WTC11 (cell line): ENCODE data around the gene ACAD8. TPM values are rescaled to one million over a fixed set of nuclear protein-coding genes. Genes with fewer than 3 reads are reported as not detected.
A peak's percentile ranks its signal among the peaks of the same experiment; 100 is the strongest.
"Not testable (repeated sequence)": the region's sequence is repeated elsewhere in the genome, so short reads cannot be mapped to it uniquely, and the experiment has no call there.

ENCODE experiments used
- ATAC-seq: fragments of 200-7000 bp; cut with Tn5 transposase; 2 replicates; pipeline ENCODE4 v1.10.0; 2021; ENCODE audit warnings: mild to moderate bottlenecking, moderate library complexity
- CTCF ChIA-PET: fragments of 300-600 bp; sonication (Branson Sonifier 250); formaldehyde crosslinking; loops from one replicate; lab custom pipeline; 2021; ENCODE audit warnings: antibody characterized with exemption; lab: Charles Lee
- POLR2A ChIA-PET: fragments of 350-600 bp; sonication (Branson Sonifier 250); formaldehyde crosslinking; loops from one replicate; lab custom pipeline; 2021; ENCODE audit warnings: antibody characterized with exemption; lab: Charles Lee
- DNase-seq: peaks from one replicate; pipeline ENCODE4 v3.0.0; 2021; ENCODE audit warnings: low spot score
- H3K27ac Mint-ChIP-seq: 2 replicates; pipeline ENCODE4 v1.8.0; 2021; ENCODE audit warnings: mixed read lengths
- H3K27me3 Mint-ChIP-seq: 2 replicates; pipeline ENCODE4 v1.8.0; 2021; ENCODE audit warnings: low read depth, mild to moderate bottlenecking, moderate library complexity, mixed read lengths
- H3K36me3 Mint-ChIP-seq: 2 replicates; pipeline ENCODE4 v1.8.0; 2021; ENCODE audit warnings: mixed read lengths
- H3K4me1 Mint-ChIP-seq: 2 replicates; pipeline ENCODE4 v1.8.0; 2022; ENCODE audit warnings: mixed read lengths
- H3K4me3 Mint-ChIP-seq: 2 replicates; pipeline ENCODE4 v1.8.0; 2021; ENCODE audit warnings: mild to moderate bottlenecking, moderate library complexity, mixed read lengths
- H3K9me3 Mint-ChIP-seq: 2 replicates; pipeline ENCODE4 v1.8.0; 2021; ENCODE audit warnings: mixed read lengths
- ARID4B ChIP-seq: sonication (generic); formaldehyde crosslinking; IDR thresholded peaks from 2 replicates; pipeline ENCODE4 v1.8.0; 2023; ENCODE audit warnings: missing genetic modification reagents, mild to moderate bottlenecking, borderline replicate concordance
- ATF2 ChIP-seq: sonication (generic); formaldehyde crosslinking; IDR thresholded peaks from 2 replicates; pipeline ENCODE4 v1.8.1; 2022; ENCODE audit warnings: low read depth, missing genetic modification reagents, borderline replicate concordance
- E2F1 ChIP-seq: sonication (generic); formaldehyde crosslinking; IDR thresholded peaks from 2 replicates; pipeline ENCODE4 v1.8.0; 2022; ENCODE audit warnings: mild to moderate bottlenecking, missing genetic modification reagents
- FOXK1 ChIP-seq: sonication (generic); formaldehyde crosslinking; IDR thresholded peaks from 2 replicates; pipeline ENCODE4 v1.8.0; 2022; ENCODE audit warnings: mild to moderate bottlenecking, moderate library complexity, missing genetic modification reagents
- HMGXB4 ChIP-seq: sonication (generic); formaldehyde crosslinking; IDR thresholded peaks from 2 replicates; pipeline ENCODE4 v1.8.1; 2023; ENCODE audit warnings: mild to moderate bottlenecking, moderate library complexity, missing genetic modification reagents
- MYBL2 ChIP-seq: sonication (generic); formaldehyde crosslinking; IDR thresholded peaks from 2 replicates; pipeline ENCODE4 v1.8.1; 2023; ENCODE audit warnings: mild to moderate bottlenecking, moderate library complexity, missing genetic modification reagents
- NFE2L1 ChIP-seq: sonication (generic); formaldehyde crosslinking; IDR thresholded peaks from 2 replicates; pipeline ENCODE4 v1.8.1; 2023; ENCODE audit warnings: missing genetic modification reagents
- NR1H2 ChIP-seq: sonication (generic); formaldehyde crosslinking; IDR thresholded peaks from 2 replicates; pipeline ENCODE4 v1.9.0; 2021; ENCODE audit warnings: mild to moderate bottlenecking, moderate library complexity, missing genetic modification reagents
- RORB ChIP-seq: fragments of 250-450 bp; sonication (Bioruptor Pico); IDR thresholded peaks from 2 replicates; pipeline ENCODE4 v1.9.0; 2021; ENCODE audit warnings: mild to moderate bottlenecking
- SMAD4 ChIP-seq: sonication (generic); formaldehyde crosslinking; IDR thresholded peaks from 2 replicates; pipeline ENCODE4 v1.8.0; 2022; ENCODE audit warnings: mild to moderate bottlenecking, missing genetic modification reagents
- TCF7 ChIP-seq: sonication (generic); formaldehyde crosslinking; IDR thresholded peaks from 2 replicates; pipeline ENCODE4 v1.8.0; 2022; ENCODE audit warnings: mild to moderate bottlenecking, low read depth, missing genetic modification reagents, moderate library complexity
- TEAD4 ChIP-seq: sonication (generic); formaldehyde crosslinking; IDR thresholded peaks from 2 replicates; pipeline ENCODE4 v1.8.0; 2022; ENCODE audit warnings: mild to moderate bottlenecking, missing genetic modification reagents
- TP53 ChIP-seq: sonication (generic); formaldehyde crosslinking; IDR thresholded peaks from 2 replicates; pipeline ENCODE4 v1.8.1; 2023; ENCODE audit warnings: mild to moderate bottlenecking, missing genetic modification reagents
- USF1 ChIP-seq: sonication (generic); formaldehyde crosslinking; IDR thresholded peaks from 2 replicates; pipeline ENCODE4 v1.8.0; 2022; ENCODE audit warnings: mild to moderate bottlenecking, missing genetic modification reagents
- ZBTB21 ChIP-seq: sonication (generic); formaldehyde crosslinking; IDR thresholded peaks from 2 replicates; pipeline ENCODE4 v1.8.1; 2023; ENCODE audit warnings: mild to moderate bottlenecking, missing genetic modification reagents, borderline replicate concordance
- ZNF317 ChIP-seq: sonication (generic); formaldehyde crosslinking; IDR thresholded peaks from 2 replicates; pipeline ENCODE4 v1.8.1; 2023; ENCODE audit warnings: low read depth, mild to moderate bottlenecking, moderate library complexity, missing genetic modification reagents, borderline replicate concordance
- ZNF423 ChIP-seq: fragments of 250-450 bp; sonication (Bioruptor Pico); IDR thresholded peaks from 2 replicates; pipeline ENCODE4 v2.1.2; 2022; ENCODE audit warnings: mild to moderate bottlenecking, moderate library complexity
- ZNF532 ChIP-seq: fragments of 250-450 bp; sonication (Bioruptor Pico); IDR thresholded peaks from 2 replicates; pipeline ENCODE4 v1.9.0; 2021; ENCODE audit warnings: mild to moderate bottlenecking, borderline replicate concordance
- total RNA-seq: library from RNA; stranded (reverse); gene quantifications from 3 replicates; pipeline ENCODE4 v1.2.3, GENCODE V29; 2021

The ACAD8 gene
- total RNA-seq, 1 experiment from 2014 or later: 55.2 TPM

- no peak for TF ChIP-seq NR1H2 (CRISPR knock-in tag)
- no peak for TF ChIP-seq ATF2 (CRISPR knock-in tag)
- no peak for TF ChIP-seq TEAD4
- no peak for TF ChIP-seq ZBTB21 (CRISPR knock-in tag)
- TF ChIP-seq USF1 (CRISPR knock-in tag): no peak
- no peak for TF ChIP-seq E2F1 (CRISPR knock-in tag)
- no peak for TF ChIP-seq ZNF423
- TF ChIP-seq RORB (CRISPR knock-in tag): no peak
- TF ChIP-seq FOXK1 (CRISPR knock-in tag): no peak
- TF ChIP-seq TP53 (CRISPR knock-in tag): no peak
- no peak for TF ChIP-seq TCF7 (CRISPR knock-in tag)
Measured at GRCh38 chr11:134283461-134284230, 30.3 kb downstream of the ACAD8 start (continued).

- H3K4me3 Mint-ChIP-seq, H3K27me3 Mint-ChIP-seq, ATAC-seq, DNase-seq, POLR2A ChIA-PET, H3K27ac Mint-ChIP-seq, CTCF ChIA-PET, H3K9me3 Mint-ChIP-seq: not testable (repeated sequence)
- Mint-ChIP-seq H3K36me3 (peaks cover 57% of the 10 kb centered on the region), H3K4me1 (peaks cover 29% of the 10 kb centered on the region)
Measured at GRCh38 chr11:134284349-134284748, 31.0 kb downstream of the ACAD8 start.

- no peak overlapping the region for H3K4me3 Mint-ChIP-seq
- H3K27me3 Mint-ChIP-seq: no peaks in the 10 kb centered on the region
- peaks cover 20% of the 10 kb centered on the region for H3K4me1 Mint-ChIP-seq
- ATAC-seq (no peak), DNase-seq (no peak)
- H3K27ac Mint-ChIP-seq: 0 out of 2 replicates have a peak overlapping the region, but pooled peaks have one; percentile 14
- POLR2A ChIA-PET: no interaction called here
- CTCF ChIA-PET: interaction anchor here (0.8 kb wide), 1 partner anchor 25 kb away, joined by 5 read pairs; no protein-coding TSS in a partner anchor
- H3K9me3 Mint-ChIP-seq: no peaks in the 10 kb centered on the region
- peaks cover 67% of the 10 kb centered on the region for H3K36me3 Mint-ChIP-seq
- TF ChIP-seq ZNF532 (no peak), ZBTB21 (CRISPR knock-in tag) (no peak), ZNF317 (CRISPR knock-in tag) (no peak), ARID4B (CRISPR knock-in tag) (no peak), MYBL2 (CRISPR knock-in tag) (no peak), TEAD4 (no peak), HMGXB4 (CRISPR knock-in tag) (no peak), SMAD4 (CRISPR knock-in tag) (no peak), NFE2L1 (CRISPR knock-in tag) (no peak)
Measured at GRCh38 chr11:134287561-134287960, 34.2 kb downstream of the ACAD8 start.
